ENCODE measurements around the gene PRSS38.

Gene PRSS38

GRCh38 chr1:227793948-227794816, 21.3 kb upstream of the PRSS38 start:
- DNase-seq: no peak

- no peak for DNase-seq
These were observed 20.7 kb upstream of the PRSS38 start for GRCh38 chr1:227794817-227795192.

GRCh38 chr1:227795732-227796131, 19.7 kb upstream of the PRSS38 start:
- no peak for DNase-seq

- DNase-seq: no peak
These were observed 19.0 kb upstream of the PRSS38 start for GRCh38 chr1:227796359-227796915.

GRCh38 chr1:227797144-227797543, 18.3 kb upstream of the PRSS38 start:
- no peak for DNase-seq

GRCh38 chr1:227797625-227798024, 17.9 kb upstream of the PRSS38 start:
- DNase-seq: no peak

GRCh38 chr1:227798078-227798802, 17.2 kb upstream of the PRSS38 start:
- DNase-seq: no peak

- DNase-seq: no peak
These were observed 15.7 kb upstream of the PRSS38 start for GRCh38 chr1:227799756-227800155.

GRCh38 chr1:227803933-227804332, 11.5 kb upstream of the PRSS38 start:
- no peak for DNase-seq

GRCh38 chr1:227805606-227806197, 9.8 kb upstream of the PRSS38 start:
- no peak for DNase-seq

GRCh38 chr1:227808566-227808965, 6.9 kb upstream of the PRSS38 start:
- DNase-seq: no peak

GRCh38 chr1:227809026-227809425, 6.4 kb upstream of the PRSS38 start:
- no peak for DNase-seq

- no peak for DNase-seq
These were observed 1.5 kb upstream of the PRSS38 start for GRCh38 chr1:227813962-227814361.

- no peak for DNase-seq
These were observed 1.4 kb downstream of the PRSS38 start for GRCh38 chr1:227816750-227817446.

- DNase-seq: no peak
These were observed 8.1 kb downstream of the PRSS38 start for GRCh38 chr1:227823537-227823936.

GRCh38 chr1:227824204-227824603, 8.7 kb downstream of the PRSS38 start:
- DNase-seq: no peak

- DNase-seq: no peak
These were observed 13.3 kb downstream of the PRSS38 start for GRCh38 chr1:227828786-227829185.

GRCh38 chr1:227838181-227838580, 22.7 kb downstream of the PRSS38 start:
- no peak for DNase-seq

GRCh38 chr1:227841096-227841495, 25.6 kb downstream of the PRSS38 start:
- no peak for DNase-seq

- DNase-seq: no peak
These were observed 29.1 kb downstream of the PRSS38 start for GRCh38 chr1:227844320-227845146.

GRCh38 chr1:227845147-227845458, 29.6 kb downstream of the PRSS38 start:
- DNase-seq: no peak

- DNase-seq: no peak
These were observed 30.0 kb downstream of the PRSS38 start for GRCh38 chr1:227845519-227845918.

Measured in activated T-cell treated with anti-CD3 and anti-CD28 coated beads for 4 hours (primary cell).